Sigmoid colon (tissue), 7 donors: ENCODE results near the gene PAPPA. TPM values are rescaled to one million over a fixed set of nuclear protein-coding genes. Genes with fewer than 3 reads are reported as not detected.

Source experiments
- DNase-seq: peaks from one replicate; pipeline ENCODE4 v3.0.0-alpha.2; 2019
- H3K27ac ChIP-seq, 4 donors: fragments of 200-600 bp; sonication (generic); one replicate each; pipeline ENCODE4 v1.5.1; 2016 to 2019; ENCODE audit warnings: mild to moderate bottlenecking in 1 of 4
- H3K27me3 ChIP-seq, 3 donors: fragments of 200-600 bp; sonication (generic); one replicate each; pipeline ENCODE4 v1.5.1; 2019; ENCODE audit warnings: mild to moderate bottlenecking in 1 of 3
- H3K36me3 ChIP-seq, 4 donors: fragments of 200-600 bp; sonication (generic); one replicate each; pipeline ENCODE4 v1.5.1; 2016 to 2019
- H3K4me1 ChIP-seq, 4 donors: fragments of 200-600 bp; sonication (generic); one replicate each; pipeline ENCODE4 v1.5.1; 2017 to 2019
- H3K4me3 ChIP-seq, 4 donors: fragments of 200-600 bp; sonication (generic); one replicate each; pipeline ENCODE4 v1.5.1; 2017 to 2019; ENCODE audit warnings: mild to moderate bottlenecking in 2 of 4, moderate library complexity in 1 of 4
- H3K9me3 ChIP-seq, 4 donors: fragments of 200-600 bp in 3 of 4; sonication (generic) in 3 of 4; one replicate each; pipeline versions ENCODE4 v1.5.1 to v1.6.1; 2013 to 2019
- CTCF ChIP-seq, 4 experiments: fragments of 450-650 bp in 3 of 4; fragments of 200-600 bp in 1 of 4; IDR thresholded peaks; one replicate each; pipeline ENCODE4 v1.5.1; 2016 to 2019; ENCODE audit warnings: antibody characterized with exemption in 4 of 4, mild to moderate bottlenecking in 3 of 4, moderate library complexity in 2 of 4
- EP300 ChIP-seq, 4 donors: sonication (generic); formaldehyde crosslinking; IDR thresholded peaks; one replicate each; pipeline ENCODE4 v1.6.1; 2017; ENCODE audit warnings: antibody characterized with exemption in 4 of 4
- POLR2A ChIP-seq, 2 donors: fragments of 450-650 bp; IDR thresholded peaks; one replicate each; pipeline ENCODE4 v1.6.1; 2016; ENCODE audit warnings: antibody characterized with exemption in 2 of 2, mild to moderate bottlenecking in 2 of 2, moderate library complexity in 2 of 2
- POLR2AphosphoS5 ChIP-seq, 4 donors: sonication (generic); formaldehyde crosslinking; IDR thresholded peaks; one replicate each; pipeline ENCODE4 v1.6.1; 2017; ENCODE audit warnings: antibody characterized with exemption in 4 of 4
- WGBS, 2 donors: extraction: QIAGEN DNeasy Blood & Tissue Kit; methylation state at CpG; one replicate each; pipeline ENCODE4 v1.1.7; 2013; 5-methylcytosine and 5-hydroxymethylcytosine counted together
- intact Hi-C: fragments of 100-400 bp; cut with DNase I; formaldehyde crosslinking; loops from one replicate; pipeline ENCODE4 v1.15.1; 2023
- polyA plus RNA-seq, 3 donors: library from polyadenylated mRNA; stranded (reverse); fragments of 200-250 nt; gene quantifications; one replicate each; pipeline ENCODE4 v1.2.3, GENCODE V29; 2013
- total RNA-seq, 4 donors: library from RNA; depleted of rRNA; stranded (reverse); fragments of >200 nt; gene quantifications; one replicate each; pipeline ENCODE4 v1.1.0, GENCODE V29; 2016
- donor health status: healthy with polysubstance abuse.
- donor health status: Bipolar disorder and iron deficiency.
- donor health status: healthy.

Gene PAPPA
- total and polyA plus RNA-seq, 7 donors = under 0.01 to 6.6 (median 3.6) TPM

GRCh38 chr9:116450378-116451139 is 297.0 kb downstream of the PAPPA start:
- 65 to 82% methylated on average over 3 of the region's 3 CpGs for WGBS, 2 donors
- no peaks in the 10 kb centered on the region for H3K27me3 ChIP-seq
- intact Hi-C loops = no loop called here
- no peaks in the 10 kb centered on the region for H3K9me3 ChIP-seq
- H3K36me3 ChIP-seq = no peaks in the 10 kb centered on the region
- DNase-seq = no peak
- peaks cover 0 to 35% (median 9%) of the 10 kb centered on the region in 4 donors for H3K4me1 ChIP-seq
- peak overlapping the region in 2 of 4 donors; percentile 51 for H3K27ac ChIP-seq
- peak in 1 of 4 donors; percentile 17 for TF ChIP-seq POLR2AphosphoS5 (IDR thresholded peaks at IDR 0.05)
- TF ChIP-seq POLR2A (IDR thresholded peaks at IDR 0.05) = no peak
- no peak overlapping the region for H3K4me3 ChIP-seq

GRCh38 chr9:116451500-116452115 is 298.0 kb downstream of the PAPPA start:
- intact Hi-C loops = no loop called here
- TF ChIP-seq CTCF (IDR thresholded peaks at IDR 0.05) (no peak), POLR2AphosphoS5 (IDR thresholded peaks at IDR 0.05) (no peak), EP300 (IDR thresholded peaks at IDR 0.05) (no peak)
- DNase-seq = no peak
- Histone ChIP-seq H3K4me1 (peaks cover 0 to 35% (median 9%) of the 10 kb centered on the region in 4 donors), H3K4me3 (no peak overlapping the region), H3K27ac (peak overlapping the region in 2 of 4 donors; percentile 51), H3K36me3 (no peaks in the 10 kb centered on the region), H3K9me3 (peaks cover 0 to 2% (median 0%) of the 10 kb centered on the region in 4 donors), H3K27me3 (no peaks in the 10 kb centered on the region)
- 85 to 86% methylated on average over 2 of the region's 2 CpGs for WGBS, 2 donors
